ENCODE measurements around the gene SAMD14.

GRCh38 chr17:50074227-50074626 lies 55.7 kb downstream of the SAMD14 start:
- TF ChIP-seq POLR2A (IDR thresholded peaks at IDR 0.05; ENCODE audit: low read length) = no peak
- no peak for TF ChIP-seq GATA1 (IDR thresholded peaks at IDR 0.05; ENCODE audit: low read depth, low read length)
